AG04450 (cell line): Measurements from ENCODE around the gene RASAL3. TPM values are rescaled to one million over a fixed set of nuclear protein-coding genes. Genes with fewer than 3 reads are reported as not detected.

ENCODE experiments used
- CTCF ChIA-PET: fragments of 300-600, 350-600 bp; formaldehyde crosslinking; extraction: SDS; loops from one replicate; lab custom pipeline; 2022; ENCODE audit warnings: antibody characterized with exemption, inconsistent platforms; lab: Charles Lee
- POLR2A ChIA-PET: fragments of 350-600 bp; formaldehyde crosslinking; extraction: SDS; loops from one replicate; lab custom pipeline; 2021; ENCODE audit warnings: antibody characterized with exemption, inconsistent platforms; lab: Yijun Ruan, JAX
- DNase-seq: peaks from one replicate; pipeline ENCODE4 v3.0.0-alpha.2; 2011; ENCODE audit warnings: low read depth, low spot score
- H3K27ac ChIP-seq: one replicate; pipeline ENCODE4 v1.5.1; 2012; ENCODE audit warnings: low read depth, low read length, control low read depth
- H3K27me3 ChIP-seq: one replicate; pipeline ENCODE4 v1.6.0; 2012; ENCODE audit warnings: low read length; ENCODE audit not compliant: control insufficient read depth, insufficient read depth
- H3K4me3 ChIP-seq: 2 replicates; pipeline ENCODE4 v1.5.1; 2011; ENCODE audit warnings: mild to moderate bottlenecking, low read depth, low read length, control low read depth
- H3K9me3 ChIP-seq: 2 replicates; pipeline ENCODE4 v1.5.1; 2012; ENCODE audit warnings: low read length; ENCODE audit not compliant: control insufficient read depth, insufficient read depth
- CTCF ChIP-seq: IDR thresholded peaks from 2 replicates; pipeline ENCODE4 v1.5.1; 2011; ENCODE audit warnings: low read depth, low read length, control low read depth, inconsistent platforms
- polyA plus RNA-seq: library from polyadenylated mRNA; depleted of rRNA; stranded (reverse); fragments of >200 nt; gene quantifications from 2 replicates; pipeline ENCODE4 v1.2.3, GENCODE V29; 2011

Gene RASAL3
- polyA plus RNA-seq, 1 experiment: 0.21 TPM

GRCh38 chr19:15438124-15438496 is 26.2 kb downstream of the RASAL3 start:
- no peaks in the 10 kb centered on the region for H3K27me3 ChIP-seq
- no peak for DNase-seq
- H3K27ac ChIP-seq: peak overlapping the region; percentile 43
- no peak for TF ChIP-seq CTCF
- POLR2A ChIA-PET: interaction anchor here (1.8 to 1.9 kb wide), 2 partner anchors 14 to 19 kb away, joined by 5 to 7 read pairs; partner anchors contain the start of gene AKAP8L
- CTCF ChIA-PET: interaction anchor here (0.6 to 1.6 kb wide), 4 partner anchors 10 to 346 kb away, joined by 3 to 11 read pairs (median 4); no protein-coding TSS in a partner anchor
- no peak overlapping the region for H3K4me3 ChIP-seq
- H3K9me3 ChIP-seq: no peaks in the 10 kb centered on the region; the same call in 1 of the 2 replicates

GRCh38 chr19:15437355-15438123 is 26.8 kb downstream of the RASAL3 start:
- peak overlapping the region; percentile 43 for H3K27ac ChIP-seq
- H3K4me3 ChIP-seq: no peak overlapping the region
- H3K27me3 ChIP-seq: no peaks in the 10 kb centered on the region
- H3K9me3 ChIP-seq: no peaks in the 10 kb centered on the region; the same call in 1 of the 2 replicates
- ChIA-PET CTCF (interaction anchor here (0.6 to 1.6 kb wide), 6 partner anchors 10 to 345 kb away, joined by 3 to 11 read pairs (median 3); no protein-coding TSS in a partner anchor), POLR2A (interaction anchor here (1.8 to 1.9 kb wide), 2 partner anchors 14 to 19 kb away, joined by 5 to 7 read pairs; partner anchors contain the start of gene AKAP8L)
- DNase-seq: no peak
- TF ChIP-seq CTCF: peak; percentile 56

- DNase-seq: no peak
- ChIA-PET POLR2A (interaction anchor here (1.8 to 1.9 kb wide), 2 partner anchors 15 to 18 kb away, joined by 5 to 7 read pairs; partner anchors contain the start of gene AKAP8L), CTCF (interaction anchor here (0.5 to 1.6 kb wide), 8 partner anchors 15 to 811 kb away, joined by 3 to 11 read pairs (median 3); no protein-coding TSS in a partner anchor)
- no peaks in the 10 kb centered on the region; the same call in 1 of the 2 replicates for H3K9me3 ChIP-seq
- H3K27me3 ChIP-seq: no peaks in the 10 kb centered on the region
- no peak overlapping the region for H3K4me3 ChIP-seq
- no peak overlapping the region for H3K27ac ChIP-seq
- TF ChIP-seq CTCF: no peak
Measured at GRCh38 chr19:15436826-15437110, 27.6 kb downstream of the RASAL3 start.

GRCh38 chr19:15436012-15436825 is 28.1 kb downstream of the RASAL3 start:
- CTCF ChIA-PET: interaction anchor here (0.5 to 1.6 kb wide), 5 partner anchors 10 to 812 kb away, joined by 3 to 6 read pairs (median 3); no protein-coding TSS in a partner anchor
- POLR2A ChIA-PET: interaction anchor here (0.5 to 1.9 kb wide), 5 partner anchors 16 to 174 kb away, joined by 3 to 8 read pairs (median 6); partner anchors contain the start of gene AKAP8L

More at GRCh38 chr19:15436012-15436825, 28.1 kb downstream of the RASAL3 start:
- no peak overlapping the region for H3K4me3 ChIP-seq
- H3K9me3 ChIP-seq: no peaks in the 10 kb centered on the region; the same call in 1 of the 2 replicates
- no peak overlapping the region for H3K27ac ChIP-seq
- no peaks in the 10 kb centered on the region for H3K27me3 ChIP-seq
- DNase-seq: no peak
- no peak for TF ChIP-seq CTCF
